H1 (cell line): ENCODE measurements around the gene IREB2. TPM values are rescaled to one million over a fixed set of nuclear protein-coding genes. Genes with fewer than 3 reads are reported as not detected.

Experiments
- CTCF ChIA-PET: fragments of 300-600 bp; sonication (Branson Sonifier 250); formaldehyde crosslinking; loops from one replicate; lab custom pipeline; 2021; ENCODE audit not compliant: partially characterized antibody; lab: Charles Lee
- POLR2A ChIA-PET: fragments of 300-600 bp; sonication (Branson Sonifier 250); formaldehyde crosslinking; loops from one replicate; lab custom pipeline; 2021; ENCODE audit warnings: inconsistent platforms; ENCODE audit not compliant: partially characterized antibody; lab: Charles Lee
- DNase-seq, 2 experiments: peaks; one replicate each; pipeline versions ENCODE4 v3.0.0 to v3.0.0-alpha.2; 2010 to 2022; ENCODE audit warnings: low spot score in 2 of 2, low read depth in 1 of 2, mixed read lengths in 1 of 2
- FAIRE-seq: peaks from 2 replicates; lab custom pipeline; 2011; peaks lifted over from hg19 to GRCh38; lab: Jason Lieb, UNC
- H2AFZ ChIP-seq: 2 replicates; pipeline ENCODE4 v1.8.1; 2012; ENCODE audit warnings: low read length, inconsistent platforms
- H2AK5ac ChIP-seq: 2 replicates; pipeline ENCODE4 v1.6.1; 2013; ENCODE audit warnings: low read depth, low read length
- H2BK120ac ChIP-seq: replicated peaks from 2 replicates; pipeline ENCODE3; 2013; ENCODE audit warnings: low read depth, low read length, inconsistent platforms
- H2BK12ac ChIP-seq: 2 replicates; pipeline ENCODE4 v1.6.1; 2013; ENCODE audit warnings: low read depth, low read length
- H2BK15ac ChIP-seq: 2 replicates; pipeline ENCODE4 v1.6.1; 2013; ENCODE audit warnings: low read length
- H2BK20ac ChIP-seq: 2 replicates; pipeline ENCODE4 v1.6.1; 2013; ENCODE audit warnings: low read length
- H2BK5ac ChIP-seq: 2 replicates; pipeline ENCODE4 v1.6.1; 2013; ENCODE audit warnings: low read depth, low read length
- H3K14ac ChIP-seq: 2 replicates; pipeline ENCODE4 v1.6.1; 2013; ENCODE audit warnings: inconsistent platforms; ENCODE audit not compliant: insufficient read length
- H3K18ac ChIP-seq: 2 replicates; pipeline ENCODE4 v1.6.1; 2013; ENCODE audit warnings: low read length; ENCODE audit errors: extremely low read depth
- H3K23ac ChIP-seq: 2 replicates; pipeline ENCODE4 v1.6.1; 2013; ENCODE audit warnings: inconsistent platforms; ENCODE audit not compliant: insufficient read length
- H3K23me2 ChIP-seq: 2 replicates; pipeline ENCODE4 v1.6.1; 2013; ENCODE audit warnings: low read depth, low read length
- H3K27ac ChIP-seq: 2 replicates; pipeline ENCODE4 v1.6.1; 2011; ENCODE audit warnings: low read depth, low read length, inconsistent platforms
- H3K27me3 ChIP-seq, 4 experiments: replicated peaks in 1 of 4; 1 replicate in 1 of 4; 2 replicates in 3 of 4; pipeline versions ENCODE4 v1.6.1 to v1.8.1; 2011 to 2013; ENCODE audit warnings: low read length in 3 of 4, mild to moderate bottlenecking in 3 of 4, inconsistent platforms in 2 of 4, mixed read lengths in 2 of 4, moderate library complexity in 1 of 4; ENCODE audit not compliant: control insufficient read depth in 3 of 4, insufficient read depth in 3 of 4; ENCODE audit errors: extremely low read depth in 1 of 4
- H3K36me3 ChIP-seq, 4 experiments: 2 replicates each; pipeline versions ENCODE4 v1.6.1 to v1.8.1; 2011 to 2013; ENCODE audit warnings: mild to moderate bottlenecking in 4 of 4, low read length in 3 of 4, moderate library complexity in 2 of 4, control low read depth in 1 of 4, inconsistent platforms in 1 of 4; ENCODE audit not compliant: insufficient read depth in 4 of 4, control insufficient read depth in 2 of 4
- H3K4ac ChIP-seq: replicated peaks from 2 replicates; pipeline ENCODE3; 2013; ENCODE audit warnings: low read length, low read depth, mixed read lengths, inconsistent platforms; ENCODE audit not compliant: insufficient read length
- H3K4me1 ChIP-seq, 4 experiments: replicated peaks in 1 of 4; 1 replicate in 1 of 4; 2 replicates in 3 of 4; pipeline versions ENCODE4 v1.6.1 to v1.8.1; 2011 to 2013; ENCODE audit warnings: low read length in 3 of 4, inconsistent platforms in 2 of 4, mixed read lengths in 1 of 4; ENCODE audit not compliant: insufficient read depth in 4 of 4, control insufficient read depth in 3 of 4
- H3K4me2 ChIP-seq, 2 experiments: 2 replicates each; pipeline versions ENCODE4 v1.6.1 to v1.8.1; 2011 to 2013; ENCODE audit warnings: low read depth in 2 of 2, low read length in 2 of 2, control low read depth in 1 of 2, inconsistent platforms in 1 of 2, mild to moderate bottlenecking in 1 of 2; ENCODE audit not compliant: insufficient read depth in 1 of 2
- H3K4me3 ChIP-seq, 4 experiments: fragments of 200-600, 300-600 bp in 1 of 4; sonication (generic), shearing (Covaris generic), sonication (Bioruptor Twin) in 1 of 4; 2 replicates each; pipeline versions ENCODE4 v1.5.1 to v1.8.1; 2011 to 2016; ENCODE audit warnings: low read length in 4 of 4, low read depth in 3 of 4, control low read depth in 2 of 4, inconsistent platforms in 2 of 4, mild to moderate bottlenecking in 2 of 4, mixed read lengths in 1 of 4, moderate library complexity in 1 of 4; ENCODE audit not compliant: insufficient read depth in 2 of 4; ENCODE audit errors: extremely low read depth in 1 of 4
- H3K56ac ChIP-seq: replicated peaks from 2 replicates; pipeline ENCODE3; 2013; ENCODE audit warnings: low read depth, mild to moderate bottlenecking, mixed read lengths, low read length, inconsistent platforms; ENCODE audit not compliant: insufficient read length
- H3K79me1 ChIP-seq: 2 replicates; pipeline ENCODE4 v1.6.1; 2013; ENCODE audit warnings: low read depth, low read length, control low read depth
- H3K79me2 ChIP-seq, 2 experiments: 2 replicates each; pipeline versions ENCODE4 v1.6.1 to v1.8.1; 2012 to 2013; ENCODE audit warnings: low read length in 2 of 2, mild to moderate bottlenecking in 2 of 2, inconsistent platforms in 1 of 2; ENCODE audit not compliant: insufficient read depth in 2 of 2, control insufficient read depth in 1 of 2
- H3K9ac ChIP-seq, 4 experiments: replicated peaks in 1 of 4; 1 replicate in 1 of 4; 2 replicates in 3 of 4; pipeline versions ENCODE4 v1.6.1 to v1.8.1; 2011 to 2013; ENCODE audit warnings: low read depth in 3 of 4, low read length in 3 of 4, control low read depth in 2 of 4, mild to moderate bottlenecking in 2 of 4, moderate library complexity in 2 of 4, inconsistent platforms in 1 of 4; ENCODE audit errors: extremely low read depth in 1 of 4
- H3K9me3 ChIP-seq, 2 experiments: 2 replicates each; pipeline versions ENCODE4 v1.6.1 to v1.8.1; 2012 to 2013; ENCODE audit warnings: mild to moderate bottlenecking in 2 of 2, moderate library complexity in 2 of 2, control low read depth in 1 of 2, inconsistent platforms in 1 of 2, low read depth in 1 of 2, low read length in 1 of 2, mixed read lengths in 1 of 2; ENCODE audit not compliant: insufficient read depth in 2 of 2
- H4K20me1 ChIP-seq, 2 experiments: replicated peaks in 1 of 2; 2 replicates each; pipeline versions ENCODE3 to v1.8.1; 2011 to 2013; ENCODE audit warnings: inconsistent platforms in 2 of 2, low read length in 2 of 2, mild to moderate bottlenecking in 1 of 2; ENCODE audit not compliant: insufficient read depth in 2 of 2, control insufficient read depth in 1 of 2
- H4K5ac ChIP-seq: 2 replicates; pipeline ENCODE4 v1.6.1; 2013; ENCODE audit warnings: low read length, low read depth, mixed read lengths, inconsistent platforms; ENCODE audit not compliant: insufficient read length
- H4K8ac ChIP-seq: 2 replicates; pipeline ENCODE4 v1.8.0; 2013; ENCODE audit warnings: mild to moderate bottlenecking, moderate library complexity, low read length, inconsistent platforms; ENCODE audit not compliant: insufficient read depth; ENCODE audit errors: extremely low read depth
- H4K91ac ChIP-seq: replicated peaks from 2 replicates; pipeline ENCODE3; 2013; ENCODE audit warnings: low read length, mixed read lengths, inconsistent platforms; ENCODE audit not compliant: insufficient read length
- ASH2L ChIP-seq: fragments of 200-600, 300-600 bp; sonication (generic); IDR thresholded peaks from one replicate; pipeline ENCODE4 v1.7.1; 2017; ENCODE audit warnings: low read length
- BACH1 ChIP-seq: IDR thresholded peaks from 2 replicates; pipeline ENCODE4 v1.6.1; 2012; ENCODE audit warnings: low read length, improper control_type of control experiment
- BRCA1 ChIP-seq: IDR thresholded peaks from 2 replicates; pipeline ENCODE4 v1.6.1; 2012; ENCODE audit warnings: low read depth, low read length, improper control_type of control experiment
- CREB1 ChIP-seq: IDR thresholded peaks from 2 replicates; pipeline ENCODE4 v1.6.1; 2012; ENCODE audit warnings: inconsistent platforms
- KDM1A ChIP-seq: fragments of 200-600, 300-600 bp; sonication (generic); IDR thresholded peaks from 2 replicates; pipeline ENCODE4 v1.7.1; 2016; ENCODE audit warnings: mild to moderate bottlenecking, low read length, borderline replicate concordance
- KDM4A ChIP-seq: IDR thresholded peaks from one replicate; pipeline ENCODE4 v1.7.1; 2012; ENCODE audit warnings: low read depth, mild to moderate bottlenecking, moderate library complexity, low read length, inconsistent platforms; ENCODE audit not compliant: severe bottlenecking
- PHF8 ChIP-seq: fragments of 200-600 bp; sonication (generic); conservative IDR thresholded peaks from 2 replicates; pipeline ENCODE4 v1.7.1; 2012; ENCODE audit warnings: low read depth, mild to moderate bottlenecking, inconsistent platforms, low read length, moderate library complexity
- RAD21 ChIP-seq, 2 experiments: IDR thresholded peaks in 1 of 2; conservative IDR thresholded peaks in 1 of 2; 2 replicates each; pipeline ENCODE4 v1.6.1; 2011; ENCODE audit warnings: low read depth in 2 of 2, low read length in 2 of 2, improper control_type of control experiment in 1 of 2, inconsistent platforms in 1 of 2, mild to moderate bottlenecking in 1 of 2, moderate library complexity in 1 of 2
- RBBP5 ChIP-seq: IDR thresholded peaks from 2 replicates; pipeline ENCODE4 v1.7.1; 2012; ENCODE audit warnings: low read depth, mild to moderate bottlenecking, inconsistent platforms, low read length, moderate library complexity, borderline replicate concordance
- SIRT6 ChIP-seq: IDR thresholded peaks from one replicate; pipeline ENCODE4 v1.7.1; 2012; ENCODE audit warnings: low read length, inconsistent platforms
- TCF12 ChIP-seq: IDR thresholded peaks from 2 replicates; pipeline ENCODE4 v1.6.1; 2011; ENCODE audit warnings: low read depth, mild to moderate bottlenecking, low read length
- TEAD4 ChIP-seq: IDR thresholded peaks from 2 replicates; pipeline ENCODE4 v1.6.1; 2012; ENCODE audit warnings: low read depth, low read length, inconsistent platforms, mixed read lengths
- WGBS, 2 experiments: shearing (Covaris generic) in 1 of 2; methylation state at CpG; one replicate each; pipeline versions ENCODE4 v1.1.6 to v1.1.7; 2013 to 2015; ENCODE audit warnings: low lambda C conversion rate in 2 of 2, mixed read lengths in 2 of 2, inconsistent platforms in 1 of 2, low coverage in 1 of 2, missing lambda C conversion rate in 1 of 2; ENCODE audit not compliant: insufficient replicate concordance in 2 of 2, insufficient coverage in 1 of 2, insufficient read length in 1 of 2; ENCODE audit errors: extremely low coverage in 1 of 2, missing lambda C conversion rate in 1 of 2; 5-methylcytosine and 5-hydroxymethylcytosine counted together
- polyA plus RNA-seq, 7 experiments: library from polyadenylated mRNA; depleted of rRNA in 3 of 7; stranded (reverse) in 5 of 7; unstranded in 2 of 7; fragments of >200 nt in 5 of 7; fragments of 200-250 nt in 2 of 7; gene quantifications; 1 replicate in 5 of 7; 2 replicates in 1 of 7; 4 replicates in 1 of 7; pipeline versions ENCODE4 v1.2.1 to v1.2.3, GENCODE V29; 2011 to 2013; ENCODE audit warnings: missing spikeins in 2 of 7, mixed read lengths in 2 of 7
- total RNA-seq: library from RNA; stranded (reverse); fragmentation: NEBNext Ultra II Directional; extraction: Animal tissue kit (Norgen Biotek cat#: 25700); gene quantifications from 2 replicates; pipeline ENCODE4 v1.2.1, GENCODE V29; 2021

The IREB2 gene
- total and polyA plus RNA-seq, 2 of the 8 experiments (the other 6 are each of a cell fraction or from before 2014, with no cell fraction given) = 21.0 to 103 TPM

- peak overlapping the region; percentile 90 for H2AFZ ChIP-seq
- H4K91ac ChIP-seq = peak overlapping the region; percentile 63
- H2BK15ac ChIP-seq = peak overlapping the region; percentile 72; the same call in 1 of the 2 replicates
- peak overlapping the region; percentile 34 for H2BK120ac ChIP-seq
- CTCF ChIA-PET = interaction anchor here (0.8 to 20.7 kb wide), 10 partner anchors 9 to 98 kb away, joined by 3 to 240 read pairs (median 6); no protein-coding TSS in a partner anchor
- no peak overlapping the region for H3K56ac ChIP-seq
- no peak overlapping the region for H3K23ac ChIP-seq
- H3K36me3 ChIP-seq = no peaks in the 10 kb centered on the region
- no peak overlapping the region for H3K14ac ChIP-seq
- FAIRE-seq = no peak
- peak overlapping the region; percentile 25 to 59 (median 32); a peak in 7 of 8 replicates for H3K4me3 ChIP-seq
- H4K20me1 ChIP-seq = no peaks in the 10 kb centered on the region
- peak overlapping the region; percentile 95 for H3K18ac ChIP-seq
- peak overlapping the region; percentile 66 to 67 for H3K4me2 ChIP-seq
- 0 out of 2 replicates have a peak overlapping the region, but pooled peaks have one; percentile 86 for H2BK20ac ChIP-seq
- no peak overlapping the region for H3K27ac ChIP-seq
- H2AK5ac ChIP-seq = no peak overlapping the region
- peaks cover 0 to 8% (median 5%) of the 10 kb centered on the region in 4 experiments; a peak in 5 of 7 replicates for H3K4me1 ChIP-seq
- DNase-seq = peak in 1 of 2 experiments; percentile 80
- 24% methylated on average over 26 of the region's 26 CpGs; no CpG with 5 or more reads in 1 of the 2 experiments for WGBS, 2 experiments
- H3K4ac ChIP-seq = no peak overlapping the region
- no peaks in the 10 kb centered on the region for H3K79me2 ChIP-seq
- H2BK12ac ChIP-seq = peak overlapping the region; percentile 63; the same call in 1 of the 2 replicates
- H4K5ac ChIP-seq = peak overlapping the region; percentile 20
- POLR2A ChIA-PET = interaction anchor here (0.7 to 2.6 kb wide), 7 partner anchors 10 to 106 kb away, joined by 3 to 10 read pairs (median 4); partner anchors contain the start of gene SKIC8
- H3K23me2 ChIP-seq = no peaks in the 10 kb centered on the region; the same call in 1 of the 2 replicates
- H4K8ac ChIP-seq = peak overlapping the region; percentile 86; the same call in 1 of the 2 replicates
- H3K27me3 ChIP-seq = no peaks in the 10 kb centered on the region; a peak in 2 of 7 replicates
- no peak overlapping the region; the same call in 1 of the 2 replicates for H2BK5ac ChIP-seq
- no peaks in the 10 kb centered on the region for H3K79me1 ChIP-seq
- no peaks in the 10 kb centered on the region for H3K9me3 ChIP-seq
- peak overlapping the region in 1 of 4 experiments; percentile 15; a peak in 1 of 7 replicates for H3K9ac ChIP-seq
- no peak for TF ChIP-seq TCF12
- TF ChIP-seq RAD21 (IDR thresholded peaks at IDR 0.05 in 1 of 2, conservative IDR thresholded peaks at IDR 0.05 in 1 of 2; ENCODE audit: low read depth in 2 of 2, low read length in 2 of 2) = peak in 1 of 2 experiments; percentile 22; a peak in 1 of 4 replicates
- peak; percentile 56 for TF ChIP-seq TEAD4
- TF ChIP-seq BRCA1 = no peak
- peak; percentile 18 for TF ChIP-seq KDM4A
- TF ChIP-seq BACH1 = no peak
- 0 out of 2 replicates have a peak, but pooled peaks have one; percentile 45 for TF ChIP-seq PHF8
- no peak for TF ChIP-seq RBBP5
- TF ChIP-seq CREB1 = peak; percentile 30; the same call in 1 of the 2 replicates
- 0 out of 2 replicates have a peak, but pooled peaks have one; percentile 24 for TF ChIP-seq KDM1A
- TF ChIP-seq ASH2L = peak; percentile 69
- no peak for TF ChIP-seq SIRT6
These were observed 32.6 kb upstream of the IREB2 start for GRCh38 chr15:78405336-78405924.
